GM10266 (cell line): ENCODE data around the gene SULT2A1.
"Not testable (repeated sequence)": the region's sequence is repeated elsewhere in the genome, so short reads cannot be mapped to it uniquely, and the experiment has no call there.

ENCODE experiments used
- DNase-seq: peaks from one replicate; pipeline ENCODE4 v3.0.0; 2012; ENCODE audit errors: extremely low spot score
- TF ChIP-seq, protein P1 (sequence below): IDR thresholded peaks from 2 replicates; pipeline ENCODE4 v1.5.1; 2012; ENCODE audit warnings: mild to moderate bottlenecking, low read depth; ENCODE audit not compliant: control insufficient read depth, insufficient read depth; ENCODE audit errors: missing control alignments

Gene SULT2A1

DNA sequence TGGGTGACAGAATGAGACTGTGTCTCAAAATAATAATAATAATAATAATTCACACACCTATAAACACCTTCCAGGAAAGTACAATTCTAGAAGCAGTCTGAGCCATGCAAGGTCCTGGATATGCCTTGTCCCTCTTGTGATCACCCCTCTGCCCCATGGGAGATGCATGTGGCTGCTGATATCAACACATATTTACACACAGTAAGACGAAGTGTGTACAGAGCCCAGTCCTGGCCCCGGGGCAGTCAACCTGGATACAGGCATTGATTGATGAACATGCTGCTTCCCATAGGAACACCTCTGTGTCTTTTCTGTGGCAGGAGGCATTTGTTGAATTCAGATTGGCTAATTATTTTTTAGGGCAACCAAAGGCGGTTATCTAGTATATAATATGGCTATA, 3.2 kb downstream of the SULT2A1 start:
- DNase-seq, result no peak
- TF ChIP-seq, protein P1, sequence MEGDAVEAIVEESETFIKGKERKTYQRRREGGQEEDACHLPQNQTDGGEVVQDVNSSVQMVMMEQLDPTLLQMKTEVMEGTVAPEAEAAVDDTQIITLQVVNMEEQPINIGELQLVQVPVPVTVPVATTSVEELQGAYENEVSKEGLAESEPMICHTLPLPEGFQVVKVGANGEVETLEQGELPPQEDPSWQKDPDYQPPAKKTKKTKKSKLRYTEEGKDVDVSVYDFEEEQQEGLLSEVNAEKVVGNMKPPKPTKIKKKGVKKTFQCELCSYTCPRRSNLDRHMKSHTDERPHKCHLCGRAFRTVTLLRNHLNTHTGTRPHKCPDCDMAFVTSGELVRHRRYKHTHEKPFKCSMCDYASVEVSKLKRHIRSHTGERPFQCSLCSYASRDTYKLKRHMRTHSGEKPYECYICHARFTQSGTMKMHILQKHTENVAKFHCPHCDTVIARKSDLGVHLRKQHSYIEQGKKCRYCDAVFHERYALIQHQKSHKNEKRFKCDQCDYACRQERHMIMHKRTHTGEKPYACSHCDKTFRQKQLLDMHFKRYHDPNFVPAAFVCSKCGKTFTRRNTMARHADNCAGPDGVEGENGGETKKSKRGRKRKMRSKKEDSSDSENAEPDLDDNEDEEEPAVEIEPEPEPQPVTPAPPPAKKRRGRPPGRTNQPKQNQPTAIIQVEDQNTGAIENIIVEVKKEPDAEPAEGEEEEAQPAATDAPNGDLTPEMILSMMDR, result no peak

DNA sequence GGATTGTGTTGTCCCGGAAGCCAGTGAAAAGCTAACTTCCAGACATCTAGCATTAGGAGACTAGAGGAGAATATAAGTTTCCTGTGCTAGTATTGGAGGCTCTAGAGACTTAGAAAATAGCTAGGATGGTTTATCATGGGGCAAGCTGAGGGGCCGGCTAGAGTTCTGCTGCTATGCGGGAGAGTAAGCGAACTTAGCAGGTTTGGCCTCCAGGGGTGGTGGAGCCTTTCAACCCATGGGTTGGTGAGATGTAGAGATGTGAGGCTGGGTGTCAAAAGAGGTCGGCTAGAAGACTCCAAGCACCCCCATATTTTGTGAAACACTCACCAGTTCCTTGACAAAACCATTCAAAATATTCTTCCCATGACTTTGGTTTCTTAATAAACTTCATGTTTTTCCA, 4.4 kb downstream of the SULT2A1 start:
- no peak for DNase-seq
- TF ChIP-seq, protein P1, result no peak

DNA sequence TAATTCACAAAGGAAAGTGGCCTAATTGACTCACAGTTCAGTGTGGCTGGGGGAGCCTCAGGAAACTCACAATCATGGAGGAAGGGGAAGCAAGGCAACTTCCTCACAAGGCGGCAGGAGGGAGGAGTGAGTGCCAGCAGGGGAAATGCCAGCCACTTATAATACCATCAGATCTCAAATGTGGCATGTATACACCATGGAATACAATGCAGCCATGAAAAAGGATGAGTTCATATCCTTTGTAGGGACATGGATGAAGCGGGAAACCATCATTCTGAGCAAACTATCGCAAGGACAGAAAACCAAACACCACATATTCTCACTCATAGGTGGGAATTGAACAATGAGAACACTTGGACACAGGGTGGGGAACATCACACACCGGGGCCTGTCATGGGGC, 6.7 kb downstream of the SULT2A1 start:
- DNase-seq, result not testable (repeated sequence)

DNA sequence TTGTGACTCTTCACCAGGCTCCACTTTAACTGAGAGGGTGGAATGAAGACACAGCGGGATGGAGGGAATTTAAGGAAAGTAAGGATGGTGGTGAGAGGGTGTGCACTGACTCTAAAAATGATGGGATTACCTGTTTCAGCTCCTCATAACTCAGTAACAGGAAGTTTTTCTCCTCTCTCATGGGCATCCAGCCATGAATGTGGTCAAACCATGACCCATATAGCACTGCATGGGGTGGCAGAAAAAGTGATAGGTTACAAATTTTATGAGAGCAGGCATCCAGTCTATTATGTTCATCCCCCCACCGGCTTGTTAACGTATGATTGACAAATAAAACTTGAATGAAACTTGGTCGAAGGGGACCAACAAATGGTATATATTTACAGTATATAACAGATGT, 7.2 kb downstream of the SULT2A1 start:
- TF ChIP-seq, protein P1, result no peak
- DNase-seq, result no peak

DNA sequence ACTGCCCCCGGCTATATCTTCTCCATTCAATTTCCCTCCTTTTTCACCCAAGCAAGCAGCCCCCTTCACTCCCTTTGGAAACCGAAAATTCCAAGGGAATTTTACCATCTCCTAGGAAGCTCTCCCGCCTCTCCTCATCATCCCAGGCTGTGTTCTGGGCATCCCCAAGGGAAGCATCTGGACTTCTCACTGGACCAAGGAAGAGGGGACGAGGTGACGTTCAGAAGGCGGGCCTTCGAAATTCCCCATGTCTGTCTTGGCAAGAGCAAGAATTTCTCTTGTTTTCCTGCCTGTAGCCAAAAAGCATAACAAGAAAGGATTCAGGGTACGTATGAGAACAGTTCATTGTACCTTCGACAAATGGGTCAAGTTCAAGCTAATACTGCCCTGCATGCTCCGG, 20.9 kb downstream of the SULT2A1 start:
- DNase-seq, result no peak
- TF ChIP-seq, protein P1, result no peak

DNA sequence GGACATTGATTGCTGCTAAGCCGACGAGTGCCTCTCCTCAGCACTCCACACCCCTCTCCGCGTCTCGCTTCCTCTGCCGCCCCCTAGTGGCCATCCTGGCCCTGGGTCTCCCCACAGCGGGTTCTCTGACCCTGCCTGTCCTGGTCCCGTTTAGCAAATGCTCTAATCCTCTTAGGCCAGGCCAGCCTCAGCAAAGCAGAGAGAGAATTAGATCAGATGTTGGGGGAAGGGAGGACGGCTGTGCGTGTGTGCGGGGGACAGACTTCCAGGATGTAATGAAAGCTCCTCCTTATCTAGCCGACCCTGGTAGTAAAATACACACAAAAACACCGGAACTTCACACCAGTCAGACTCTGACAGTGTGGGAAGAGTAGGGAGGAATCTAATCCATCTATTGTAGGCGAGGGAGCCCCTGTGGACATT, 22.6 kb downstream of the SULT2A1 start:
- TF ChIP-seq, protein P1, result peak; percentile 89
- DNase-seq, result peak; percentile 92

DNA sequence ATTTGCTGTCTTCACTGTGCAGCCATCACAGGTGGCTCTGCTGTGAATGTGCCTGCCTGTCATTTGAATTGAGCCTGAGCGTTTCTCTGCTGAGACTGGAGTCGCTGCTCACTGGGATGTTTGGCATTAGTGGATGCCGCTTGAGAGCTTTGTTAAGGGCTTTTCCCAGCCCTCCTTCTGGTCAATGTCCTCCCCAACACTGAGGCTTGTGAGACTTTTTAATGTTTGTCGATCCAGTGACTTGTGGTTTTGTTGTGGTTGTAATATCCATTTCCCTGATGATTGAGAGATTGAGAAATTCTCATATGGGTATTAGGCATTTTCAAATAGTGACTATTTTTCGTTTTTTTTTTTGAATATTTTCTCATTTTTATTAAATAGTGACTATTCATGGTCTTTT, 24.5 kb downstream of the SULT2A1 start:
- TF ChIP-seq, protein P1, result no peak
- no peak for DNase-seq

DNA sequence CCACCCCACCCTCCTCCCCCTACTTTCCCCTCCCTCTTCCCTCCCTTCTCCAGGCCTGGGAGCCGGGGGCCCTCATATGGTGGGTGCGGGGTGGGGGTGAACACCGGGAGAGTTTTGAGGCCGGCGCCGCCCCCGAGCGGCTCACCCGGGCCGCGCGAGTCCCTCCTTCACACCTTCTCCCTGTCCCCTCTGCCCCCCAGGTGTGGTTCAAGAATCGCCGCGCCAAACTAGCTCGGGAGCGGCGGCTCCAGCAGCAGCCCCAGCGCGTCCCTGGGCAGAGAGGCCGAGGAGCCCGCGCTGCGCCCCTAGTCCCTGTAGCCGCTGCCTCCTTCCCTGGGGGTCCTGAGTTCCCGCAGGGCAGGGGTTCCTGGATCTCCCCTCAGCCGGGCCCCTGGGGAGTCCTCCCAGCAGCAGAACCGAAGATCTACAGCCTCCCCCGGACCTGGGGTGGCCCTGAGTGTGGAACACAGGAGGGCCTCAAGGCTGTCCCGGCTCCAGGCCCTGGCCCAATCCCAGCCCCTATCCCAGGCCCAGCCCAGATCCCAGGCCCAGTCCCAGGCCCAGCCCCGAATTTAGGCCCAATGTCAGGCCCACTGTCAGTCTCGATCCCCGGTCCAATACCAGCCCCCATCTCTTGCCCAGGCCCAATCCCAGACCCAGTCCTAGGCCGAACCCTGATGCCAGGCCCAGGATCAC, 25.4 kb downstream of the SULT2A1 start:
- TF ChIP-seq, protein P1, result no peak
- DNase-seq, result no peak

DNA sequence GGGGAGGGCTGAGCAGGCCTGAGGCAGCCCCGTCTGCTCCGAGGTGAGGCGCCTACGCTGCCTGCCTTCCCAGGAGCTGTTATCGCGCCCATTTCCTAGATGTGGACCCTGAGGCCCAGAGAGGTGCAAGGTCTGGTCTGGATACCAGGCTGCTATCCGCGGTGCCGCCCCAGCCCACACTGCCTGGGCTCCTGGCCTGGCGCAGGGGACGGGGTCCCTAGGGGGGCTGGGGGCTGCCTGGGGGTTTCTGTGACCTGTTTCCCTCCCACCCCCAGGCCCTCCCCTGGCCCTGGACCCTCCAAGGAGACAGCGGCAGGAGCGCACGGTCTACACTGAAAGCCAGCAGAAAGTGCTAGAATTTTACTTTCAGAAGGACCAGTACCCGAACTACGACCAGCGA, 26.3 kb downstream of the SULT2A1 start:
- DNase-seq, result not testable (repeated sequence)

DNA sequence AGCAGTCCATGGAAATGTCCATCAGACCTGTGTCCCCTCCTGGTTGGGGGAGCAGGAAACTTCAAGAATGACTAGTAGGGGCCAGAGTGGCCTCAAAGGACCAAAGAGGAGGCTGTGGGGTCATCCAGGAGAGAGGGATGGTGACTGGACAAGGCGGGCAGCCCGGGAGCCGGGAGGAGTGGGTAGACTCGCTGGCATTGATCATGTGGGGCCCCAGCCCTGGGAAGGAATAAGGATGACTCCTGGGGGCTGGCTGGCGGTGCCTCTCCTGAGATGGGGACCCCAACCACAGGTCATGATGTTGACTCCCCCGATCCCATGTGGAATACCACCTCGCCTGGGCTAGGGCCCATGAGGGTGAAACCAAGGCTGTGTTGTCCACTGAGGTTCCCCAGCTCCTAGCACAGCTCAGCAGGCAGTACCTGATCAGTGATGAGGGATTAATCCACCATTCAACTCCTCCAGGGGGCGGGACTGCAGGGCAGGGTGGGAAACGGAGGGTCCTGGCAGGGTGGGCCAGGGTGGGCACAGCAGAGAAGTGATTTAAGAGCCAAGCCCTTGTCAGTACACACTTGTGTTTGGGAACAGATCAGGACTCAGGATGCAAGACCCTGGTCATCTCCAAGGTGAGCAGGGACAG, 27.3 kb downstream of the SULT2A1 start, which contains the start of gene TPRX2:
Gene TPRX2, plus strand, starts transcription at position 590 of the 640 bp plus-strand sequence. Its CDS starts 12 bp downstream, at position 602.
- DNase-seq, result not testable (repeated sequence)

DNA sequence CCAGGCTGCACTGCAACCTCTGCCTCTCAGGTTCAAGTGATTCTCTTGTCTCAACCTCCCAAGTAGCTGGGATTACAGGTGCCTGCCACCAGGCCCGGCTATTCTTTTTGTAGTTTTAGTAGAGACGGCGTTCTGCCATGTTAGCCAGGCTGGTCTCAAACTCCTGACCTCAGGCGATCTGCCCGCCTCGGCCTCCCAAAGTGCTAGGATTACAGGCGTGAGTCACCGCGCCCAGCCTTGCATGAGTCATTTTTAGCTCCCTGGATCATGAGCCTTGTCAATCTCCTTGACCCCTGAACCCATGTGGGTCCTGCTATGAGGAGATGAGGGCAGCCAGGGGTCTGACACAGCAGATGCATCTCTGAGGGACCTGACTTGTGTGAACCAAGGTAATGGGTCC, 27.9 kb downstream of the SULT2A1 start:
- DNase-seq, result not testable (repeated sequence)
